ENCODE data around the gene SAFB2.

DNA sequence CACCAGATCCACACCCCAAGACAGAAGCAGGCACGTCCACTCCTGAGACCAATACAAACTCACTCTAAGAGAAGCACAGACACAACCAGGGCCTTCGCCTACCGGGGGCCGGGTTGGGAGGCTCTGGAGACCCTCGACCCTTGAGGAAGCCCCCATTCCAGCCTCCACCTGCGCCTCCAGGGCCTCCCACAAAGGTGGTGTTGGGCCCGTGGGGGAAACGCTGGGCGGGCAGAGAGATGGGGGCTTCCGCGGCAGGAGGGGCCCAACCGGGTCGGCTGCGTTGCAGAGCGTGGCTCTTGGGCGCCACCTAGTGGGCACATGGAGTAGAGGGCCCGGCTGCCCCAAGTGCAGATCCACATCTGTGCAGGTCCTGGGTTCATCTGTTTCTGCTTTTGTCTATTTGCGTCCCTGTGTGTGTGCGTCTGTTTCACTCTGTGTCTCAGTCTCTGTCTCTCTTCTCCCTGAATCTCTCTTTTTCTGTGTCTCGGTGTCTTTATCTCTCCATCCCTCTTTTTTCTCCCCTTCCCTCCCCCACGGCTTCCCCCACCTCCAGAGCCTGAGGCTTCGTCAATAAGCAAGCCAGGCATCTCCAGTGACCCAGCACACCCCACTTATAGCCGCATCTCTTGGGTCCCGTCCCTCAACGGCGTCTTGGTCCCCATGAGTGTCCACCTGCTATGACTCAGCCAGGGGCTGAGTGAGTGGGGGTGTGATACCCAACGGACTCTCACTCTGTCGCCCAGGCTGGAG is 44.3 kb downstream of the SAFB2 start:
- TF ChIP-seq, protein P1, sequence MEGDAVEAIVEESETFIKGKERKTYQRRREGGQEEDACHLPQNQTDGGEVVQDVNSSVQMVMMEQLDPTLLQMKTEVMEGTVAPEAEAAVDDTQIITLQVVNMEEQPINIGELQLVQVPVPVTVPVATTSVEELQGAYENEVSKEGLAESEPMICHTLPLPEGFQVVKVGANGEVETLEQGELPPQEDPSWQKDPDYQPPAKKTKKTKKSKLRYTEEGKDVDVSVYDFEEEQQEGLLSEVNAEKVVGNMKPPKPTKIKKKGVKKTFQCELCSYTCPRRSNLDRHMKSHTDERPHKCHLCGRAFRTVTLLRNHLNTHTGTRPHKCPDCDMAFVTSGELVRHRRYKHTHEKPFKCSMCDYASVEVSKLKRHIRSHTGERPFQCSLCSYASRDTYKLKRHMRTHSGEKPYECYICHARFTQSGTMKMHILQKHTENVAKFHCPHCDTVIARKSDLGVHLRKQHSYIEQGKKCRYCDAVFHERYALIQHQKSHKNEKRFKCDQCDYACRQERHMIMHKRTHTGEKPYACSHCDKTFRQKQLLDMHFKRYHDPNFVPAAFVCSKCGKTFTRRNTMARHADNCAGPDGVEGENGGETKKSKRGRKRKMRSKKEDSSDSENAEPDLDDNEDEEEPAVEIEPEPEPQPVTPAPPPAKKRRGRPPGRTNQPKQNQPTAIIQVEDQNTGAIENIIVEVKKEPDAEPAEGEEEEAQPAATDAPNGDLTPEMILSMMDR (IDR thresholded peaks at IDR 0.05), result peak; percentile 94 to 100 (median 97)
- TF ChIP-seq POLR2A (IDR thresholded peaks at IDR 0.05), result peak in 1 of 4 donors; percentile 4
